ENCODE measurements around the gene SAMD14.

The SAMD14 gene

GRCh38 chr17:50133769-50134099 is 3.8 kb upstream of the SAMD14 start:
- DNase-seq (ENCODE audit: low spot score), result no peak

GRCh38 chr17:50133028-50133768 is 3.2 kb upstream of the SAMD14 start:
- DNase-seq (ENCODE audit: low spot score), result no peak

GRCh38 chr17:50132104-50132794 is 2.3 kb upstream of the SAMD14 start:
- no peak for DNase-seq (ENCODE audit: low spot score)

GRCh38 chr17:50130559-50131305 is 772 bp upstream of the SAMD14 start:
- no peak for DNase-seq (ENCODE audit: low spot score)

GRCh38 chr17:50129353-50129727 is 620 bp downstream of the SAMD14 start:
- no peak for DNase-seq (ENCODE audit: low spot score)

GRCh38 chr17:50128441-50129352 is 1.3 kb downstream of the SAMD14 start:
- no peak for DNase-seq (ENCODE audit: low spot score)

GRCh38 chr17:50127697-50128361 is 2.1 kb downstream of the SAMD14 start:
- no peak for DNase-seq (ENCODE audit: low spot score)

- no peak for DNase-seq (ENCODE audit: low spot score)
Observed at GRCh38 chr17:50125420-50125997, 4.5 kb downstream of the SAMD14 start.

- no peak for DNase-seq (ENCODE audit: low spot score)
Observed at GRCh38 chr17:50123649-50124349, 6.2 kb downstream of the SAMD14 start.

GRCh38 chr17:50122945-50123344 is 7.0 kb downstream of the SAMD14 start:
- no peak for DNase-seq (ENCODE audit: low spot score)

- no peak for DNase-seq (ENCODE audit: low spot score)
Observed at GRCh38 chr17:50120475-50121253, 9.3 kb downstream of the SAMD14 start.

- no peak for DNase-seq (ENCODE audit: low spot score)
Observed at GRCh38 chr17:50118828-50119218, 11.1 kb downstream of the SAMD14 start.

GRCh38 chr17:50118076-50118827 is 11.7 kb downstream of the SAMD14 start:
- no peak for DNase-seq (ENCODE audit: low spot score)

- peak; percentile 69 for DNase-seq (ENCODE audit: low spot score)
Observed at GRCh38 chr17:50117202-50118051, 12.5 kb downstream of the SAMD14 start.

GRCh38 chr17:50115756-50116155 is 14.2 kb downstream of the SAMD14 start:
- DNase-seq (ENCODE audit: low spot score), result no peak

GRCh38 chr17:50114849-50115357 is 15.1 kb downstream of the SAMD14 start:
- DNase-seq (ENCODE audit: low spot score), result peak; percentile 41

- no peak for DNase-seq (ENCODE audit: low spot score)
Observed at GRCh38 chr17:50114401-50114800, 15.6 kb downstream of the SAMD14 start.
